ENCODE data around the gene CDK13. TPM values are rescaled to one million over a fixed set of nuclear protein-coding genes. Genes with fewer than 3 reads are reported as not detected.
"Not testable (repeated sequence)": the region's sequence is repeated elsewhere in the genome, so short reads cannot be mapped to it uniquely, and the experiment has no call there.

CDK13 gene
- total and polyA plus RNA-seq, 7 donors = 10.9 to 25.5 (median 21.0) TPM

DNA sequence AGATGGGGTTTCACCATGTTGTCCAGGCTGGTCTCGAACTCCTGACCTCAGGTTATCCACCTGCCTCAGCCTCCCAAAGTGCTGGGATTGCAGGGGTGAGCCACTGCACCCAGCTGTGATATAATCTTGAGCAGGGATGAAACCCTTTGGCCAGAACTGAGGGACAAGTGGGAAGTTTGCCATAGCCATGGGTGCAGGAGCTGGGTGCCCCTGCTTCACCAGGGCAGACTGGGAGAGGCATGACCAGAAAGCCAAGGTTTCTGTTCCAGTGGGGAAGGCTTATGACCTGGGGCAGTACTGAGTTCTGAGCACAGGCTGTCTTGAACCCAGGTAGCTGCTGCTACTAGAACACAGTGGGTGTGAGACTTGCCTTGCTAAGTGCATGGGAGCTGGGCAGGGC lies 40.5 kb upstream of the CDK13 start:
- DNase-seq (no peak), ATAC-seq (no peak)
- intact Hi-C loops (cut with DNase I) = no loop called here
- Histone ChIP-seq H3K36me3 (ENCODE audit: insufficient read depth in 1 of 2, low read depth in 1 of 2) (no peaks in the 10 kb centered on the region), H3K4me1 (peaks cover 7% of the 10 kb centered on the region), H3K4me3 (no peak overlapping the region), H3K27ac (no peak overlapping the region), H3K27me3 (ENCODE audit: insufficient read depth in 3 of 3, low read length in 2 of 3) (no peaks in the 10 kb centered on the region), H3K9me3 (peaks cover 15% of the 10 kb centered on the region)
- TF ChIP-seq, protein P1, sequence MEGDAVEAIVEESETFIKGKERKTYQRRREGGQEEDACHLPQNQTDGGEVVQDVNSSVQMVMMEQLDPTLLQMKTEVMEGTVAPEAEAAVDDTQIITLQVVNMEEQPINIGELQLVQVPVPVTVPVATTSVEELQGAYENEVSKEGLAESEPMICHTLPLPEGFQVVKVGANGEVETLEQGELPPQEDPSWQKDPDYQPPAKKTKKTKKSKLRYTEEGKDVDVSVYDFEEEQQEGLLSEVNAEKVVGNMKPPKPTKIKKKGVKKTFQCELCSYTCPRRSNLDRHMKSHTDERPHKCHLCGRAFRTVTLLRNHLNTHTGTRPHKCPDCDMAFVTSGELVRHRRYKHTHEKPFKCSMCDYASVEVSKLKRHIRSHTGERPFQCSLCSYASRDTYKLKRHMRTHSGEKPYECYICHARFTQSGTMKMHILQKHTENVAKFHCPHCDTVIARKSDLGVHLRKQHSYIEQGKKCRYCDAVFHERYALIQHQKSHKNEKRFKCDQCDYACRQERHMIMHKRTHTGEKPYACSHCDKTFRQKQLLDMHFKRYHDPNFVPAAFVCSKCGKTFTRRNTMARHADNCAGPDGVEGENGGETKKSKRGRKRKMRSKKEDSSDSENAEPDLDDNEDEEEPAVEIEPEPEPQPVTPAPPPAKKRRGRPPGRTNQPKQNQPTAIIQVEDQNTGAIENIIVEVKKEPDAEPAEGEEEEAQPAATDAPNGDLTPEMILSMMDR (IDR thresholded peaks at IDR 0.05) = no peak
- WGBS, 3 donors = 92 to 95% (median 94%) methylated on average over 1 of the region's 1 CpG

DNA sequence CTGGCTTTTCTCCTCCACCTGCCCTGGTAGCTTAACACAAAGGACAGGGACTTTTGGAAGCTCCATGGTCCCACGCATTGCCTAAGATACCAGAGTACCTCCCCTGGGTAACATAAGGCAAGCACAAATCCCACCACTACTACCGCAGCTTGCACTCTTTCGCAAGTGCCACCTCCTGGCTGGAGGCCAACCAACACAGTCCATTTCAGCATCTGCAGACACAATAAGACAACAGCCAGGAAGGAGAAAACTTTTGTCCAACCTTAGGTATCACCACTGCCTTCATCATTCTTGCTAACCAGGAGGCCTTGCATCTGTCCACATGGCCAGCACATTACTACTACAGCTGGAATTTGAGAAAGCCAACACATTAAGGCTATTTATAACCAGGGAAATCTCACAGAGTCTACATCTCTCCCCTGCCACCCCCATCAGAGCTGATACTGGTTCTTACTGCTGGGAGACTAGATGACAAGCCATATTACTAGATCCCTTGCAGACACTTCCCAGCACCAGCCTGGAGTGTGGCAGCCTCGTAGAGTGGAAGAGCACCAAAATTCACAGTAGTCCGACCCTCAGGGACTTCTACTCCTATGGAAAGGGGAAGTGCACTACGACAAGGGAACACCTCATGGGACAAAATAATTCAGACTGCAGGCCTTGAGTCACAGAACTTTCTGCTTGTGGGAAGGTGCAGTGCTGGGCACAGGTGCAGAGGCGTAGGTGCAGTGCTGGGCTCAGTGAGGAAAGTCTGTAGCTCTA lies 39.8 kb upstream of the CDK13 start:
- ATAC-seq = peak in 3 of 4 donors; percentile 81 to 92 (median 83)
- peaks cover 15% of the 10 kb centered on the region for H3K9me3 ChIP-seq
- 58 to 68% (median 61%) methylated on average over 7 of the region's 7 CpGs for WGBS, 3 donors
- H3K27ac ChIP-seq = no peak overlapping the region
- no peaks in the 10 kb centered on the region for H3K27me3 ChIP-seq (ENCODE audit: insufficient read depth in 3 of 3, low read length in 2 of 3)
- DNase-seq = peak; percentile 17 to 59
- H3K36me3 ChIP-seq (ENCODE audit: insufficient read depth in 1 of 2, low read depth in 1 of 2) = no peaks in the 10 kb centered on the region
- TF ChIP-seq, protein P1 (IDR thresholded peaks at IDR 0.05) = no peak
- H3K4me3 ChIP-seq = no peak overlapping the region
- peaks cover 7% of the 10 kb centered on the region for H3K4me1 ChIP-seq
- intact Hi-C loops (cut with DNase I) = no loop called here

DNA sequence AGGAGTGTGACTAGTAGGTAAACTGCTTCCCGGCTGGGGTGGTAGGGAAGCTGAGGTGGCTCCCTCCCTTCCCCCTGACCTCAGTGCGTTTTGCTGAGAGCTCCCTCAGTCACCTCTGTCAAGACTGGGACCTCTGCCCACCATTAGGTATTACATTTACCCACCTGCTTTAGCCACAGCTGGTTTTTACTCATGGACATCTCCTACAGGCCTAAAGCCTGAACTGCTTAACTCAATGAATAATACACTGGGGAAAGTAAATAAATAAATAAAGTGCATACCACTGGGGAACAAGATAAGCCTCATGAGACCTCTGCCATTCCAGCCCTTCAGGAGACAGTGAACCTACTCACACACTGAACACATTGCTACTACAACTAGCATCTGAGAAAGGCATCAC lies 38.9 kb upstream of the CDK13 start:
- Histone ChIP-seq H3K27me3 (ENCODE audit: insufficient read depth in 3 of 3, low read length in 2 of 3) (no peaks in the 10 kb centered on the region), H3K27ac (no peak overlapping the region), H3K4me3 (no peak overlapping the region), H3K9me3 (peaks cover 15% of the 10 kb centered on the region), H3K36me3 (ENCODE audit: insufficient read depth in 1 of 2, low read depth in 1 of 2) (no peaks in the 10 kb centered on the region), H3K4me1 (peaks cover 7% of the 10 kb centered on the region)
- DNase-seq (no peak), ATAC-seq (no peak)
- intact Hi-C loops (cut with DNase I) = no loop called here
- WGBS, 3 donors = 72 to 74% (median 73%) methylated on average over 2 of the region's 2 CpGs
- TF ChIP-seq, protein P1 (IDR thresholded peaks at IDR 0.05) = no peak

DNA sequence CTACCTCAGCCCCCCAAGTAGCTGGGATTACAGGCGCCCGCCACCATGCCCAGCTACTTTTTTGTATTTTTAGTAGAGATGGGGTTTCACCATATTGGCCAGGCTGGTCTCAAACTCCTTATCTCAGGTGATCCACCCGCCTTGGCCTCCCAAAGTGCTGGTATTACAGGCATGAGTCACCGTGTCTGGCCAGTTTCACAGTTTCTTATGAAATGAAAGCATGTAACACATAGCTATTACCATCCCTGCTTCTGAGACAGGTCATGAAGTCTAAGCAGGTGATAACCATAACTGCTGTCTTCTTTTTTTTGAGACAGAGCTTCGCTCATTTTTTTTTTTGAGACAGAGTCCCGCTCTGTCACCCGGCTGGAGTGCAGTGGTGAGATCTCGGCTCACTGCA lies 34.2 kb upstream of the CDK13 start:
- intact Hi-C loops (cut with DNase I); H3K4me3 ChIP-seq; H3K27ac ChIP-seq; H3K4me1 ChIP-seq; DNase-seq; ATAC-seq; H3K9me3 ChIP-seq; H3K27me3 ChIP-seq (ENCODE audit: insufficient read depth in 3 of 3, low read length in 2 of 3); H3K36me3 ChIP-seq (ENCODE audit: insufficient read depth in 1 of 2, low read depth in 1 of 2): not testable (repeated sequence)
- 88 to 94% (median 91%) methylated on average over 8 of the region's 8 CpGs for WGBS, 3 donors

DNA sequence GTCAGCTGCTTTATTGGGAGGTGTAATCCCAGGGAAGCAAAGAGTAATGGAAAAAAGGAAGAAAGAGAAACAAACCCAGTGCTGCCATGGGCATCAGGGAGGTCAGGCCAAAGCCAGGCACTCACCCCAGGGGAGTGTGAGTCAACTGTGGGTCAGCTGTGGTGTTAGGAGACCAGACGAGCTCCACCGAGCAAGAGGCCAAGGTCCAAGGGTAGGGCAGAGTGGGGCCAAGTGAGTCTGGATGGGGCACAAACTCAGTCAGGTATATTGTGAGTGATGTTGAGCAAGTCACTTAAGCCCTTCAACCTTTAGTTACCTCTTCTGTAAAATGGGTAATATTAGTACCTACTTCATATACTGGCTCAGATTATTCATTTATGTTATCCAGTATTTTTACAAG lies 30.4 kb upstream of the CDK13 start:
- ATAC-seq (no peak), DNase-seq (no peak)
- Histone ChIP-seq H3K27ac (no peak overlapping the region), H3K4me3 (no peak overlapping the region), H3K27me3 (ENCODE audit: insufficient read depth in 3 of 3, low read length in 2 of 3) (no peaks in the 10 kb centered on the region), H3K9me3 (no peaks in the 10 kb centered on the region), H3K4me1 (no peaks in the 10 kb centered on the region), H3K36me3 (ENCODE audit: insufficient read depth in 1 of 2, low read depth in 1 of 2) (no peaks in the 10 kb centered on the region)
- intact Hi-C loops (cut with DNase I) = no loop called here
- TF ChIP-seq, protein P1 (IDR thresholded peaks at IDR 0.05) = no peak
- 74 to 85% (median 82%) methylated on average over 2 of the region's 2 CpGs for WGBS, 3 donors
